Stimulated activated CD4-positive, alpha-beta T cell treated with anti-CD3 and anti-CD28 coated beads, Interleukin-4, amount 100 ng/mL, for 48 hours (primary cell): ENCODE results near the gene LIPA.
"Not testable (repeated sequence)": the region's sequence is repeated elsewhere in the genome, so short reads cannot be mapped to it uniquely, and the experiment has no call there.

Experiments
- DNase-seq, 2 donors: peaks; one replicate each; pipeline ENCODE4 v3.0.0-alpha.2; 2020; ENCODE audit warnings: low read depth in 2 of 2

LIPA gene

DNA sequence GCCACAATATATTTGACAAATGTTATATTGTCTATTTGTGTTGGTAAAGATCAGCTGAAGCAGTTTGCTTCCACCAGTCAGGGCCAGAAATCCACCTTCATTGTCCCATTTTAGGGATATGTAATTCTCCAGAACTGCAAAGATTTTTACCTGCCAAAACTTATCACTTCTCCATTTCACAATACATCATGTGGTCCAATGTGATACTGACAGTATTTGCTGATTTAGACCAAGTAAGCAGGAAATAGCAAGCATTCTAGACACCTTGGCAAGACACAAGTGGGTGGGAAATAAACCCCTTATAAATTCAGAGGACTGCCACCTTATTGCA lies 18.5 kb upstream of the LIPA start:
- no peak for DNase-seq

DNA sequence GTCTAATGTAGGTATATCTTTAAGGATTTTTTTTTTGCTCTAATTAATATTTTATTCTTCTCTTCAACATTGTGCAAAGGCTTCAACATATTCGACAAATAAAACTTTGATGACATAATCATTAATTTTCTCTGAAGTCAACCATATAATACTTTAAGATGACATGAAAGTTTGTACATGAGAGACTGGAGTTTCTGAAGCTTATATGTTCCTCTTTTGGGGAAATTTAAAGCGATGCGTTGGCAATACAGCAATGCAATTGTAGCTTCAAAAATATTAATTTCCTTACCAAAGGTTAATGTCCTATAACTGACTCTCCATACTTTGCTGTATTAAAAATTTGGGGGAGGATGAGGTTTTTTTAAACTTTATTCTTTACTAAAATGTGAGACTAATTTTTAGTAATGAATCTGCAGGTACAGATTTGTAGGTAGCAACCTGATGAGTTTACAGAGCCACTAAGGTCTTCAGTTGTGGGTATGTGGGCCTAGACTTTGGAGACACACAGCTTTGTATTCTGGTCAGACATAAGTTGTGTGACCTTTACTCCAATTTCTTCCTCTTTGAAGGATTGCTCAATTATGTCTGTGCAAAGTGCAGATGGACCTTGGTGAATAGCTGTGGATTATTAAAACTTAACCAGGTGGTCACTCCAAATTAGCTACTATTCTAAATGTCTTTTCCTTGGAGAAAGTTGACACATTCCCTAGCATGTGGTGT lies 18.0 kb upstream of the LIPA start:
- DNase-seq, result no peak

DNA sequence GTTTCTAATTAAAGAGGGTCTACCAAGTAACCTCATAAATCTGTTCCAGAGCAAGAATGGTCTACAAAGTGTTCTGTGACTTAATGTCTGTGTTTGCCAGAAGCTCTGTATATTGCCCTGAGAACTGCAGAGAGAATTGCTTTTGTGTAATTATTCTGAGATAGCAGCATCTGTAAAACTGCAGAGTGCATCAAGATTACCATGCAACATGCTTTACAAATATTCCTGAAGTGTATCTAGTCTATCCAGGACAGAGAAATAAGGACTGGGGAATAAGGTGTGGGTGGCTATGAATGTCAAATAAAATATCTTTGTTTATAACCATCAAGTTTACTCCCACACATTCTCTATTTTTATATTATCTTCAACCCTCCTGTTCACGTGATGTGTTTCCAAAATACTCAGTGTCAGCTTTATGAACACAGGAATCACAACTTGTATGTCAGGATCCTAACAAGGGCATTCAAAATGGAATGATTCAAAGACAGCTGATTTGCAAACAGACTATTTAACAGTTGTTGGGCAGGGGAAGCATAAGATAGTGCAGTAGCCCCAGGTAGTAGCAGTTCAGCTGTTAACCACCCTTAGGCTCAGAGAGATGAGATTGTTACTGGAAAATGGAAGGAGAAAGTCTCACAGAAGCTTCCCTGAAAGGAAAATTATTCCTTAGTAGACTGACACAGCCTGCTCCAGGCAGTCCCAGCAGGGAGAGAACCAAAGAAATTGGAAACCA lies 15.3 kb upstream of the LIPA start:
- no peak for DNase-seq

DNA sequence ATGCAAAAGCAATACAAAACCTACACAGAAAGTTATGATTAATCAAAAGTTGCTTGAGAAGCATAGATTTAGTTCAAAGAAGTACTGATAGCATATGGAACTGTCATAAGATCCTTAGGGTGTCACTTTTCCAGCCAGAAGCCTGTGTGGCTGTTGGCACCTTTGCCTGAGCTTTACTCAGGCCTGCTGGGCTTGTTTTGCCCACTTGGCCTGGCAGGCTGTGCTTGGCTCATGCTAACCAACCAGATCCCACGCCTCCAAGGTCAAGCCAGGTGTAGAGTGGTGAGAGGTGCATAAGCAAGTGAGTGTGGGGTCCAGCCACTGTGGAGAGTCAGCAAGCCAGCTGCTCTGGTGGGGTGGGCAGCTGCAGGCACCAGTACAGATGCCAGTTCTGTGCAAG lies 12.0 kb upstream of the LIPA start:
- no peak for DNase-seq

DNA sequence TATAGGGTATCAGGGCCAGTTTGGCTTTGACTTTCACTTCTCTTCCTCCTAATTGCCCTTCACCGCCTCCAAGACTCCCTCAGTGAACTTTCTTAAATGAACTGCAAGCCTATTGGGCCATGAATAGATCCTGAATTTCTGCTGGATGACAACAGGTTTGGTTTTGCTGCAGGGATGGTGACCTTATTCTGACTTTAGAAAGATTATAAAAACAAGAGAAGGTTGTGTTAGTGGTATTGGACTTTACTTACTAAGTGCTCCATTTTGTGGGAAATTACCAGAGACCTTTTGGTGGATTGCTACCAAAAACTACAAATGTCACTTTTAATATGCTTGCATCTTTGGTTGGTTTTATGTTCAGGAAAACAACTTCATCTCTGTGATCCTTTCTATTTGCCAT lies 11.5 kb upstream of the LIPA start:
- no peak for DNase-seq

DNA sequence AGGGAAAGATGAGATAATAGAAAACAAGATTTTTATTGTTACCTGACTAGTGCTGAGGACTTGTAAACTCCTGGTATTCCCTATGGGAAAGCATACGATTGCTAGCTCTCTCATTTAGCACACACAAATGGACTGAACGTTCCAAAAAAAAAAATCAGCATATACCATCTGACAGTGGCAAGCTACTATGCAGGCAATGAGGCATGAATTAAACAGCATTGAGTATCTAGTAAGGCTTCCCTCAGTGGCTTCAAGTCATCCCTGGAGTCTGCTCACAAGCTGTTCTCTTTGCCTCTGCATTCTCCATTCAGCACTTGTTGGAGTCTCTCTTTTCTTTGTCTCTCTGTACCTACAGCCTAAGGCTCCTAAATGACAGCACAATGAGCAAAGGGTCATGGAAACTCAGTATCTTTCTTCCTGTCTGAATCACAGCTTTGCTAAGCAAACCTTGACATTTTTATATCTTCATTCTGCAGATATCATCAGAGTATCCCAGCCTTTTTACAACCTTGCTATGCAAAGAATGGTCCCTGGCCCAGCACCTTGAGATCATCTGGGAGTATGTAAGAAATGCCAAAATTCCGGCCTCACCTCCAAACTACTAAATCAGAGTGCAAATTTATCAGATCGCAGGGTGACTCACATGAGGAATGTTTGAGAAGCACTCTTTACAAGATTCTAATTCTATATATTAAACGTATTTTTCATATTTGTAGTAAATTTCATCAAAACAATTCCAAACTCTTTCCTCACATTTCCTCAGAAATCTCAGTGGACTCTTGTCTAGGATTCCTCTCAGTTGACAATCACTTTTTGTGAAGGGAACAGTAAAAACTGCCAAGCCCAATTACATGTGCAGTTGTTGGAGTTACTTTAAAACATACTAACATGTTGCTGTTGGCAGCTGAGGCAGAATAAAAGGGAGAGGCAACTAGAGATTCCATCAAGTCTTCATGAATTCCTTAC lies 10.8 kb upstream of the LIPA start:
- DNase-seq, result no peak

DNA sequence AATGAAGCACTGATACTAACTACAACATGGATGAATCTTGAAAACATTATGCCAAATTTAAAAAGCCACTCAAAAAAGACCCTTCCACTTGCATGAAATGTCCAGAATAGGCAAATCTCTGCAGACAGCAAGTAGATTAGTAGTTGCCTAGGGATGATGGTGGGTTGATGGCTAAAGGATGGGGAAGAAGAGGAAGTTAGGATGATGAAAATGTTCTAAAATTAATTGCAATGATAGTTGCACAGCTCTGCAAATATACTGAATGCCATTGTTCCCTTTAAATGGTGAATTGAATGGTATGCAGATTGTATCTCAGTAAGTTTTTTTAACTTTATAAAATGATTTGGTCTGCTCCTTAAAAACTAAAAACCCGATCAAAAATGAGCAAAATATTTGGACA lies 7.3 kb upstream of the LIPA start:
- DNase-seq, result no peak

DNA sequence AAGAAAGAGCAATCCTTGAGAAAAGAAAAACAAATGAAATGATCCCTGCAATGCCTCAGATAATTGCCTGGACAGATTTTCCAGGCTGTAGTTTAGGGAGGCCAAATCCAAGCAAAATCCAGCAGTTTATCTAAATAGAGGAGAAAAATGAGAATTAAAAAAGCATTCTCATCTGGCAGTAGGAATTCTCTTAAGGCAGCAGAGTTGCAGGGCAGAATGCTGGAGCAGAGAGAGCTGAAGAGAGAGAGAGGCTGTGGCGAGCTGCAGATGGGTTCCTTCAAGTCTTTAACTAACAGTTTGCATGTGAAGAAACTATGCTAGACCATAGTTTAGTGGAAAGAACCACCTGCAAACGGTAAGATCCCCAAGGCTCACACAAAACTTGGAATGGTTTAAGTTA lies 6.0 kb upstream of the LIPA start:
- DNase-seq, result no peak

DNA sequence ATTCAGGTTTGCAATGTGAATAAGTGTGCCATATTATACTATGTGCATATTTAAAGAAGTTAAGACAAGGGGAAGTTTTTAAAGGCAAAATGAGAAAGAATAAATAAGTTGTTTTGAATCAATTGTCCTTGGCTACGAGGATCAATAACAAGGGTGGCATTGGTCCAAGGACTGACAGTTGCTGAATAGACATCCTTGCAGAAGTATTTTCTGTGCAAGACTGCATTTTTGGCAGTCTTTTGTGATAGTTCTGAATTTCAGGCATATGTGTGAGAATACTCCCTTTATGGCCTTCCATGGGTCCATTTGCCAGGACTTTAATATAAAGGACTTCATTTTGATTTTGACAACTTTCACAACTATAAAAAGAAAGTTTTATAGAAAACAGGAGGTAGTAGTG lies 5.4 kb upstream of the LIPA start:
- no peak for DNase-seq

DNA sequence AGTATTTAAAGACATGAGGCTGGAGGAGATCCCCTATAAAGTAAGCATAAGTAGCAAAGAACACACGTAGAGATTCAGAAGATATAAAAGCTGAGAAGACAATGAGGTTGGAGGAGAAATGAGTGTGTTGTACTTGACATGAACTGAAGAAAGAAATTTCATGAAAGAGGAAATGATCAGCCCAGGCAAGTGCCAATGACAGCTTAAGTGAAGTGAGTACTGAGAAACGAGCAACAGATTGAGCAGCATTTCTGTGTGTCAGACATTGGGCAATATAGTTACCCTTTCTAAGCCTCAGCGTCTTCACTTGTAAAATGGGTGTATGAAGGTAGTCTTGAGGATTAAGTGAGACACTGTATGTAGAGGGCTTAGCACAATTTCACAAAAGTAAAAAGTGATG lies 4.8 kb upstream of the LIPA start:
- DNase-seq, result no peak

DNA sequence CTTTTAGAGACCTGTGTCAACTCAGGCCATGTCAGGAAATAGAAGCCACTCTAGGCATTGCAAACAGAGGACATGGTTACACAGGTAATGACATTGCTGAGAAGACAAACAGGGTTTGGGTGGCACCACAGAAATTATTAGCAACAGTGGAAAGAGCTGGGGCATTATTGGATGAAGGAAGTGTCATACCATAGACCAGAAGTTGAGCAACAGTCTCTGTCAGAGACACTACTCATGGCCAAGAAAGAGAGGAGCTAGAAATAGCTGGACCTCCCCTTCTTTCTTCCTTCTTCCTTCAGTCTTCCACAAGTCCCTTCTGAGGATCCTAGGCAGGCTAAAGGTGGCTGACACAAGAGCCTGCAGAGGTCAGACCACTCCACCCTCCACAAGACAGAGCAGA lies 4.2 kb upstream of the LIPA start:
- no peak for DNase-seq

DNA sequence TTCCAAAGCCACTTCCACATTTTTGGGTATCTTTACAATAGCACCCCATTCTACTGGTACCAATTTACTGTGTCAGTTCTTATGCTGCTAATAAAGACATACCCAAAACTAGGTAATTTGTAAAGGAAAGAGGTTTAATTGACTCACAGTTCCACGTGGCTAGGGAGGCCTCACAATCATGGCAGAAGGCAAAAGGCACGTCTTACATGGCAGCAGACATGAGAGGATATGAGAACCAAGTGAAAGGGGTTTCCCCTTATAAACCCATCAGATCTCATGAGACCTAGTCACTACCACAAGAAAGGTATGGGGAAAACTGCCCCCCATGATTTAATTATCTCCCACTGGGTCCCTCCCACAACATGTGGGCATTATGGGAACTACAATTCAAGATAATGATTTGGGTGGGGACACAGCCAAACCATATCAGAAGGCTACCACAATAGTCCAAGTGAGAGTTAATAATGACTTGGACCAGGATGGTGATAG lies 3.6 kb upstream of the LIPA start:
- DNase-seq, result not testable (repeated sequence)

DNA sequence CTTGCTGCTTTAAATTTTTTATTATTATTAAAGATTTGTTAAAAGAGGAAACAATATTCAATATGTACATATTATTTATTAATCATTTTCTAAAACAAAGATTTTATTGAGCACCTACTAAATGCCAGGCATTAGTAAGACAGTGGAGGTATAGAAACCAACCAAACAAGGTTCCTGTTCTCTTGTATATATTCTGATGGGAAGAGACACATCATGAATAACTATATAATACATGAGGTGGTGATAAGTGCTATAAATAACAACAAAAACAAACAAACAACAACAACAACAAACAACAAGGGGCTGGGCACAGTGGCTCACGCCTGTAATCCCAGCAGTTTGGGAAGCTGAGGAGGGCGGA lies 630 bp upstream of the LIPA start:
- no peak for DNase-seq

DNA sequence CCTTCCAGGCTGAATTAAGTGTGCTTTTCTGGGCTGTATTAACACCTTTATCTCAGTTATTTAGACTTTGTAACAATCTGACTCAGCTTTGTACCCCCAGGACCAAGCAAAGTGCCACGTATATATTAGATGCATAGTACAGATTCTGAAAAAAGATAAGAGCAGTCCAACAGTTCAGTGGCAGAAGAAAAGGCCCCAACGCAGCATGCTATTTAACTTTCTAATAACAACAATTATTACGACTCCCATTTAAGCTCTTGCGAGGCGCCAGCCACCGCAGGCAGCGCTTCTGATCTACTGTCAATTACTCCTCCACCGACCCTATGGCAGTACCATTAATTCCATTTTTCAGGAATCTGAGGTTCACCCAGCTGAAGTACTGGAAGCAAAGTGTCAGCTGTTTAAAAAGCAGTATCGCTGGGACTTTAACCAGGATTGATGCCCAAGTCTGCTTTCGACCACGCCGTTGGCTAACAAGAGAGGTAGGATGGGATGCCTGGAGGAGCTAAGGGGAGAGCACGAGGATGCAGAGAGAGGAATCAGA lies 638 bp downstream of the LIPA start:
- no peak for DNase-seq

DNA sequence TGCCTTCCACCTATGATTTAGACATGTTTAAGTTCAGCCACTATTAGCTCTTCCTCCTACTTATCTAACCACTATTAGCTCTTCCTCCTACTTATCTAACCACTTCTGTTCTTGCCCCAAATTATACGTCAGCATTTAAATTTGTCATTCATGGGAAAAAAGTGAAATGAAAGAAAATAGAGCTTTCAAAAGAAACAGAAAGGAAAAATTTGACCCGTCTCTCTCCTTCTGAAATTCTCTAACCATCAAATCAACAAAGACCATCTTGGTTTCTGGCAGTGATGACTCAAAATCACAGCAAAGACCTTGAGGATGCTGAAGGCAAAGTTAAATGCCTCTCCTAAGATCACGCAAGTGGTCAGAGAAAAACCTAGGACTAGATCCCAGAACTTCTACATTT lies 2.6 kb downstream of the LIPA start:
- no peak for DNase-seq

DNA sequence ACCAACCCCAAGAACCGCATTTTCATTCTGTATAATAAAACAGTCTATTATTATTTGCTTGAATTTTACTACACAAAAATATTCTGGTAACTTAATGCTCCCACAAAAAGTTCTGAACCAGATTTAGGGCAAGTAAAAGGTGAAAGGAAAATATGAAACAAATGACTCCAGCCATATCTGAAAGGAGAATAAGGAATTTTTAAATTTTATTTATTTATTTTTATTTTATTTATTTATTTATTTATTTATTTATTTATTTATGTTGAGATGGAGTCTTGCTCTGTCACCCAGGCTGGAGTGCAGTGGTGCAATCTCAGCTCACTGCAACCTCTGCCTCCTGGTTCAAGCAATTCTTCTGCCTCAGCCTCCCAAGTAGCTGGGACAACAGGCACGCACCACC lies 4.0 kb downstream of the LIPA start:
- not testable (repeated sequence) for DNase-seq

DNA sequence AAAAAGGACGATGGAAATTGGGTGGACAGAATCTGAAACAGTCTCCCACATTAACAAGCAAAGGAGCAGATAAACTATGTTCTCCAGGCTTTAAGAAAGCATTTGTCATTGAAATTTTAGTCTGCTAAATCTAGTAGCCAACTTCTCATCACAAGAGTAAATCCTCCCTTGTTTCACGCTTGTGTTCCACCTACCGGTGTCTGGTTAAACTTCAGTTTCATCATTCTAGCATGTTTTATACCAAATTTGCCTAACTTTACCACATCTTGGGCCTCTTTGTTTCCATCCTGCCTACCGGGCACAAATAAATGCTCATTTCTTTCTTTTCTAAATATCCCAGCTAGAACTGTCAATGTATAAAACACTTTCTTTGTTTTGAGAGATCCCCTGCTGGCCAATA lies 5.8 kb downstream of the LIPA start:
- no peak for DNase-seq

DNA sequence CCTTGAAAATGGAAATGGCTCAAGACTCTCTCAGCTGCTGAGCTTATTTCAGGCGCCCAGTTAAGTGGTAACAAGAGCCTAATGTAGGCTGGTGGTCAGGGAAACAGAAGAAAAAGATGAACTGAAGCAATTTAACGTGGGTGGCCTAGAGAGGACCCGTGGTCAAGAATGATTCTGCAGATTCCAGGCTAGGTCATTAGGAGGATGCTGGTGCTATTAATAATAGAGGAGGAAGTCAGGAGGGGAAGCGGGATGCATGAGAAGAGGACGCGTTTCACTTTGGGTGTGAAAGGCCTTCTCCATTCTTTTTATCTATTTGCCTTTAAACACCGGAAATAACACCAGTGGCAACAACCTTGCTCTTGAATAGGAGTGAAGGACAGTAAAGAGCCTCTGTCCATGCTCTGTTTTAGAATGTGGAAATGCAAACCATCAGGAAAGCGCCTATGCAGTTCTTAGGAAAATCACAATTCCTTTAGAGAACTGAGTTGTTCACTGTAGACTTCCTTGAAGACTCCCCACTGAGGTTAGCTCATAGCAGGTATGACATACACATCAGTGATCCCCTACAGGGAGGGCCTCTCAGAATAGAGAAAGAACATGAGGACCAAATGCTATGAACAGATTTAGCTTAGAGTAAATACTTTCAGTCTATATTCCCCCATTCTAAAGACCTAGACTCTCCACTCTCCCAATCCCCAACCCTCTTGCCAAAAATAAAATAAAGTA lies 8.6 kb downstream of the LIPA start:
- no peak for DNase-seq

DNA sequence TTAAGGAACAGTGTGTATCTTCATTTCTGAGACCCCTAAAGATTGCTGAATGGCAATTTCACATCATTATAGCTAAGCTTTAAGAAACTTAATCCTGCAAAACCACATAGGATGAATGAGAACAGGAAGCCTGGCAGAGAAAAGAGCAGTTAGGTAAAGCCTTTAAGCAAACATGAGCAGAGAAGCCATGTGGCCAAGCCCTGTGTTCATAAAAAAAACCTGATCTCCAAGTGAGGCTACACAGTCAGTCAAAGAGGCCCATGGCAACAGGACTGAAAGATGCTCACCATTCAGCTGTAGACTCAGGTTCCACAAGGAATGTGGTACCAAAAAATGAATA lies 9.3 kb downstream of the LIPA start:
- DNase-seq, result no peak

DNA sequence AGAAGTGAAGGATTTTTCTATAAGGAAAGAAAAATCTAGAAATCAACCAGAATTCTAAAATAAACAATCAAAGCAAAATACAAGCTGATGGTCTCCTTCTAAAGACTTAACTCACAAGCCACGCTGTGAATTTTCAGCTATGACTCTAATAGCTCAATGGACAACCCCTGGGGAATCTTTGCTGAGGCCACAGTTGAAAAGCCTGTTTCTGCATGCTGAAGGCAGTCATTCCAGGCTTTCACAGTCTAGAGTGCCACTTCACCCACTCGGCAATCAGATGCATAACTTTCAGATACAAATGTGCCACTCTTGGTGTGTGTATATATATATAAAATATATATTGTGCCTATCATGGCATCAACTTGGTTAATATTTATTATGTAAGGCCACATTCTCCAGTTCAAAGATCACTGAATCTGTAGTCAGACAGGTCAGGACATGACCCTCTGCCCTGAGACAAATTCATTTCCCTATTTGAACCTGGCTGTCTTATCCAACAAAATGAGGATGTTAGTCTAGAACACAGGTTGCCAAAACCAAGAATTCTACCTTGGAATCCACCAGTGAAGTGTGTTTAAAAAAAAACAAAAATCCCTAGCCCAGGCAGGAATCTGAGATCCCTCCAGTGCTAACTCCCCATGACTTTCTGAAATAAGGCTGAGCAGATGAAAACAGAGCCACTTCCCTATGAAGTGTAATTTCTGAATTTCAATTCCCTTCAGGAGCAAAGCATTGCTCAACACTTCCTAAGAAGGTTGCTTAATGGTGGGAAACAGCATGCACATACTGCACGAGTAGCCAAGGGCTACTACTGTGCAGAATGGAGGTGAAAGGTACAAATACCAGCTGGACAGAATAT lies 9.9 kb downstream of the LIPA start:
- DNase-seq, result no peak

DNA sequence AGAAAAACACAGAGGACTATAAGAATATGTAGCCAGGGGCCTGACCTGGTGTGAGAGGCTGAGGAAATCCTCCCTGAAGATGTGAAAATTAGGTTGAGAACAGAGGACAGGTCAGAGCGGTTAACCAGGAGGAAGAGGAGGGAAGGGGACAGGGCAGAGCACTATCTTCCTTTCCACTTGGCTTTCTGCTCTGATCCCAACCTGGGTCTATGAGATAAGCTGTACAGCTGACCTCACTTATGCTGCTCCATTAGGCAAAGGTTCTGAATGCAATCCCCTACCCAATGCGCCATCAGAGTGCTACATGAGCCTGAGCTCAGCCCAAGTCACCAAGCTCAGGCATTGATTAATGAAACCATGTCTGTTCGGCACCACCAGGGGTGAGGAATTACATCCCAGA lies 10.5 kb downstream of the LIPA start:
- no peak for DNase-seq
